K562 (cell line): ENCODE measurements around the gene FAM53B. TPM values are rescaled to one million over a fixed set of nuclear protein-coding genes. Genes with fewer than 3 reads are reported as not detected.
A peak's percentile ranks its signal among the peaks of the same experiment; 100 is the strongest.

ENCODE experiments used
- ATF7 ChIP-seq: fragments of 450-650 bp; IDR thresholded peaks from 2 replicates; pipeline ENCODE4 v1.7.1; 2014; ENCODE audit warnings: mild to moderate bottlenecking, moderate library complexity
- CREM ChIP-seq: IDR thresholded peaks from 2 replicates; pipeline ENCODE4 v1.6.1; 2014; ENCODE audit warnings: antibody characterized with exemption, low read depth
- ERF ChIP-seq: fragments of 450-650 bp; formaldehyde crosslinking; IDR thresholded peaks from 2 replicates; pipeline ENCODE4 v1.4.0; 2020; ENCODE audit warnings: mild to moderate bottlenecking, mixed read lengths
- ESRRA ChIP-seq: fragments of 450-650 bp; IDR thresholded peaks from 2 replicates; pipeline ENCODE4 v1.6.1; 2014; ENCODE audit warnings: low read depth, mild to moderate bottlenecking, moderate library complexity, borderline replicate concordance
- TSC22D4 ChIP-seq: fragments of 450-650 bp; IDR thresholded peaks from 2 replicates; pipeline ENCODE4 v1.6.1; 2016; ENCODE audit warnings: missing genetic modification characterization, missing biosample characterization, control low read depth
- ZNF785 ChIP-seq: fragments of 250-450 bp; sonication (Bioruptor Pico); IDR thresholded peaks from 2 replicates; pipeline ENCODE4 v1.4.0; 2020; ENCODE audit warnings: mild to moderate bottlenecking
- polyA plus RNA-seq, 8 experiments: library from polyadenylated mRNA; depleted of rRNA in 4 of 8; stranded (reverse) in 5 of 8; unstranded in 3 of 8; fragments of >200 nt; fragmentation: Nextera tagmentation in 2 of 8; fragmentation: Illumina TruSeq in 1 of 8; extraction: Ambion mirVana in 2 of 8; extraction: Trizol in 1 of 8; gene quantifications; 2 replicates each; pipeline versions ENCODE4 v1.2.1 to v1.2.3, GENCODE V29; 2011 to 2014; ENCODE audit warnings: inconsistent platforms in 1 of 8, missing spikeins in 1 of 8
- total RNA-seq, 7 experiments: library from RNA; depleted of rRNA in 6 of 7; stranded (reverse); fragments of >200 nt in 6 of 7; fragmentation: Illumina TruSeq in 2 of 7; extraction: Trizol in 2 of 7; gene quantifications; 2 replicates each; pipeline versions ENCODE4 v1.2.1 to v1.2.3, GENCODE V29; 2011 to 2021; ENCODE audit warnings: low replicate concordance in 1 of 7
- TF ChIP-seq, protein P1 (sequence below): sonication (generic); formaldehyde crosslinking; IDR thresholded peaks from 2 replicates; pipeline ENCODE4 v1.8.0; 2022; ENCODE audit warnings: missing genetic modification reagents, mild to moderate bottlenecking, borderline replicate concordance
- TF ChIP-seq, protein P2 (sequence below): sonication (generic); formaldehyde crosslinking; IDR thresholded peaks from 2 replicates; pipeline ENCODE4 v1.8.1; 2022; ENCODE audit warnings: missing genetic modification reagents
- TF ChIP-seq, protein P3 (sequence below), 2 experiments: fragments of 450-650 bp; IDR thresholded peaks; 2 replicates each; pipeline ENCODE4 v1.6.1; 2016; ENCODE audit warnings: mild to moderate bottlenecking in 2 of 2, borderline replicate concordance in 1 of 2, low read depth in 1 of 2, moderate library complexity in 1 of 2
- TF ChIP-seq, protein P4 (sequence below): fragments of 450-650 bp; IDR thresholded peaks from 2 replicates; pipeline ENCODE4 v1.6.1; 2018; ENCODE audit warnings: mild to moderate bottlenecking, low read depth; ENCODE audit not compliant: partially characterized antibody

Gene FAM53B
- total and polyA plus RNA-seq, 9 of the 15 experiments (the other 6 are each of a cell fraction or from before 2014, with no cell fraction given): 0.03 to 16.5 (median 5.0) TPM

DNA sequence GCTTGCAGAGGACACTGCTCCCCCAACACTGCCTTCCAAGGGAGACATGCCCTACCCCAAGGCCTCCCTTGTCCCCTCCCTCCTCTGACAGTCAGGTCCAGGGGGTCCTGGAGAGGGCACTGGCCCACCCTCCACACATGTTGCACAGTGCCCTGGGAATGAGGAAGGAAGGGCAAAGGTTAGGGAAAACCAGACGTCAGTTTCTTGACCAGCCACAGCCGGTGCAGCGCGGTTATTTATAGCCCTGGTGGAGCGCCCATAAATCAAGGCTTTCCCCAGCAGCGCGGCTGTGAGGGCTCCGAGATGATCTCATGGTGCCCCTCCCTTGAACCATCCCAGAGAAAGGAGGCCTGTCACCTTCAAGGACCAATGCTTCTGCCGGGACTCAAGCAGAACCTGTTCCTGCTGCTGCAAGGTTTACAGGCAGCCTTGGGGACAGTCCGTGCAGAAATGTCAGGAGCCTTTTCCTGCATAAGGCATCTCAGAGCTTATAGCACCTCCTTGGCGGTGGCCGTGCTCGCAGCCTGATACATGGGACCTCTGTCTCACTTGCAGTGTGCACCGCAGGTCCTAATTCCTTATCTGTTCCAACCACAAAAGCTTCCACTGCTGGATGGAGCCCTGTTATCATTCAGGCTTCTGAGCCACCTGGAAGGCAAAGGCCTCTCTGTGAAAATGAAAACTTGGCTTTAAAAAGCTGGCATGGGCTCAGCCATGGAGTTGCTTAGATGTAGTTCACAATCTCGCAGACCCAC, 155.3 kb downstream of the FAM53B start (continued):
- TF ChIP-seq ESRRA (peak; percentile 55; the same call in 1 of the 2 replicates), ATF7 (peak; percentile 91), ERF (CRISPR knock-in tag) (no peak), CREM (no peak), TSC22D4 (no peak), ZNF785 (CRISPR knock-in tag) (no peak)
- TF ChIP-seq, protein P1, sequence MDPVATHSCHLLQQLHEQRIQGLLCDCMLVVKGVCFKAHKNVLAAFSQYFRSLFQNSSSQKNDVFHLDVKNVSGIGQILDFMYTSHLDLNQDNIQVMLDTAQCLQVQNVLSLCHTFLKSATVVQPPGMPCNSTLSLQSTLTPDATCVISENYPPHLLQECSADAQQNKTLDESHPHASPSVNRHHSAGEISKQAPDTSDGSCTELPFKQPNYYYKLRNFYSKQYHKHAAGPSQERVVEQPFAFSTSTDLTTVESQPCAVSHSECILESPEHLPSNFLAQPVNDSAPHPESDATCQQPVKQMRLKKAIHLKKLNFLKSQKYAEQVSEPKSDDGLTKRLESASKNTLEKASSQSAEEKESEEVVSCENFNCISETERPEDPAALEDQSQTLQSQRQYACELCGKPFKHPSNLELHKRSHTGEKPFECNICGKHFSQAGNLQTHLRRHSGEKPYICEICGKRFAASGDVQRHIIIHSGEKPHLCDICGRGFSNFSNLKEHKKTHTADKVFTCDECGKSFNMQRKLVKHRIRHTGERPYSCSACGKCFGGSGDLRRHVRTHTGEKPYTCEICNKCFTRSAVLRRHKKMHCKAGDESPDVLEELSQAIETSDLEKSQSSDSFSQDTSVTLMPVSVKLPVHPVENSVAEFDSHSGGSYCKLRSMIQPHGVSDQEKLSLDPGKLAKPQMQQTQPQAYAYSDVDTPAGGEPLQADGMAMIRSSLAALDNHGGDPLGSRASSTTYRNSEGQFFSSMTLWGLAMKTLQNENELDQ (CRISPR knock-in tag): no peak
- TF ChIP-seq, protein P2, sequence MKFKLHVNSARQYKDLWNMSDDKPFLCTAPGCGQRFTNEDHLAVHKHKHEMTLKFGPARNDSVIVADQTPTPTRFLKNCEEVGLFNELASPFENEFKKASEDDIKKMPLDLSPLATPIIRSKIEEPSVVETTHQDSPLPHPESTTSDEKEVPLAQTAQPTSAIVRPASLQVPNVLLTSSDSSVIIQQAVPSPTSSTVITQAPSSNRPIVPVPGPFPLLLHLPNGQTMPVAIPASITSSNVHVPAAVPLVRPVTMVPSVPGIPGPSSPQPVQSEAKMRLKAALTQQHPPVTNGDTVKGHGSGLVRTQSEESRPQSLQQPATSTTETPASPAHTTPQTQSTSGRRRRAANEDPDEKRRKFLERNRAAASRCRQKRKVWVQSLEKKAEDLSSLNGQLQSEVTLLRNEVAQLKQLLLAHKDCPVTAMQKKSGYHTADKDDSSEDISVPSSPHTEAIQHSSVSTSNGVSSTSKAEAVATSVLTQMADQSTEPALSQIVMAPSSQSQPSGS (CRISPR knock-in tag): no peak; the same call in 1 of the 2 replicates
- TF ChIP-seq, protein P3, sequence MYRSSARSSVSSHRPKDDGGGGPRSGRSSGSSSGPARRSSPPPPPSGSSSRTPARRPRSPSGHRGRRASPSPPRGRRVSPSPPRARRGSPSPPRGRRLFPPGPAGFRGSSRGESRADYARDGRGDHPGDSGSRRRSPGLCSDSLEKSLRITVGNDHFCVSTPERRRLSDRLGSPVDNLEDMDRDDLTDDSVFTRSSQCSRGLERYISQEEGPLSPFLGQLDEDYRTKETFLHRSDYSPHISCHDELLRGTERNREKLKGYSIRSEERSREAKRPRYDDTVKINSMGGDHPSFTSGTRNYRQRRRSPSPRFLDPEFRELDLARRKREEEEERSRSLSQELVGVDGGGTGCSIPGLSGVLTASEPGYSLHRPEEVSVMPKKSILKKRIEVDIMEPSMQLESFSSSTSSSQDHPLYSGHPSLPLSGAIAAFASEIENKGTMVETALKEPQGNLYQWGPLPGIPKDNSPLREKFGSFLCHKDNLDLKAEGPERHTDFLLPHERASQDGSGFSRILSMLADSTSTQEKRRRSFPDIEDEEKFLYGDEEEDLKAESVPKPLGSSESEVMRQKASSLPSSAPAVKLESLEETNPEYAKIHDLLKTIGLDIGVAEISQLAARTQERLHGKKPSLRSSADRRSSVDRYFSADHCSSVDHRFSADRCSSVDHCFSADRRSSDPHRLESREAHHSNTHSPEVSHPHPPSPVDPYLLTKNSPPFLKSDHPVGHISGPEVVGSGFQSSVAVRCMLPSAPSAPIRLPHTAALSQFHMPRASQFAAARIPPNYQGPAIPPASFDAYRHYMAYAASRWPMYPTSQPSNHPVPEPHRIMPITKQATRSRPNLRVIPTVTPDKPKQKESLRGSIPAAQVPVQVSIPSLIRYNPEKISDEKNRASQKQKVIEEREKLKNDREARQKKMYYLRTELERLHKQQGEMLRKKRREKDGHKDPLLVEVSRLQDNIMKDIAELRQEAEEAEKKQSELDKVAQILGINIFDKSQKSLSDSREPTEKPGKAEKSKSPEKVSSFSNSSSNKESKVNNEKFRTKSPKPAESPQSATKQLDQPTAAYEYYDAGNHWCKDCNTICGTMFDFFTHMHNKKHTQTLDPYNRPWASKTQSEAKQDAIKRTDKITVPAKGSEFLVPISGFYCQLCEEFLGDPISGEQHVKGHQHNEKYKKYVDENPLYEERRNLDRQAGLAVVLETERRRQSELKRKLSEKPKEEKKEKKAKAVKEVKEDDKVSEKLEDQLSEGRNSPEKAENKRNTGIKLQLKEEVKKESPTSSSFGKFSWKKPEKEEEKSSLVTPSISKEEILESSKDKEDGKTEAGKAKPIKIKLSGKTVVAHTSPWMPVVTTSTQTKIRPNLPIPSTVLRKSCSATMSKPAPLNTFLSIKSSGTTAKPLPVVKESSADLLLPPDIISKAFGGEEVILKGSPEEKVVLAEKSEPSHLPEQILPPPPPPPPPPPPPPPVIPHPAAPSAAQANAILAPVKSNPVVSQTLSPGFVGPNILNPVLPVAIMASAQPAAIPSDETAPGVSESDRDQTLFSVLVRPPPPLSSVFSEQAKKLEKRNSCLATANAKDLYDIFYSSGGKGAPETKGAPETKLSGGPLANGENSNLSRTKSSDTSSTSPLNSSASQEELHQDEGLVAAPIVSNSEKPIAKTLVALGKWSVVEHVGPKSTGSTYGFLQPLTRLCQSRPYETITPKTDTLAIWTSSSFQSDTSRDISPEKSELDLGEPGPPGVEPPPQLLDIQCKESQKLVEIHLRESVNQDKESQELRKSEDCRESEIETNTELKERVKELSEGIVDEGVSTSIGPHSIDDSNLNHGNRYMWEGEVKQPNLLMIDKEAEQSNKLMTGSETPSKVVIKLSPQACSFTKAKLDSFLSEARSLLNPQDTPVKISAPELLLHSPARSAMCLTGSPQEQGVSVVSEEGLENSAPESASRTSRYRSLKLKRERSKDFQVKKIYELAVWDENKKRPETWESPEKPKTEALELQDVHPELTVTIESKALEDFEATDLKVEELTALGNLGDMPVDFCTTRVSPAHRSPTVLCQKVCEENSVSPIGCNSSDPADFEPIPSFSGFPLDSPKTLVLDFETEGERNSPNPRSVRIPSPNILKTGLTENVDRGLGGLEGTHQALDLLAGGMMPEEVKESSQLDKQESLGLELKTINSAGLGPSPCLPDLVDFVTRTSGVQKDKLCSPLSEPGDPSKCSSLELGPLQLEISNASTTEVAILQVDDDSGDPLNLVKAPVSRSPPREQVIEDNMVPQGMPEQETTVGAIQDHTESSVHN (IDR thresholded peaks at IDR 0.05; ENCODE audit: borderline replicate concordance in 1 of 2, low read depth in 1 of 2): no peak
- TF ChIP-seq, protein P4, sequence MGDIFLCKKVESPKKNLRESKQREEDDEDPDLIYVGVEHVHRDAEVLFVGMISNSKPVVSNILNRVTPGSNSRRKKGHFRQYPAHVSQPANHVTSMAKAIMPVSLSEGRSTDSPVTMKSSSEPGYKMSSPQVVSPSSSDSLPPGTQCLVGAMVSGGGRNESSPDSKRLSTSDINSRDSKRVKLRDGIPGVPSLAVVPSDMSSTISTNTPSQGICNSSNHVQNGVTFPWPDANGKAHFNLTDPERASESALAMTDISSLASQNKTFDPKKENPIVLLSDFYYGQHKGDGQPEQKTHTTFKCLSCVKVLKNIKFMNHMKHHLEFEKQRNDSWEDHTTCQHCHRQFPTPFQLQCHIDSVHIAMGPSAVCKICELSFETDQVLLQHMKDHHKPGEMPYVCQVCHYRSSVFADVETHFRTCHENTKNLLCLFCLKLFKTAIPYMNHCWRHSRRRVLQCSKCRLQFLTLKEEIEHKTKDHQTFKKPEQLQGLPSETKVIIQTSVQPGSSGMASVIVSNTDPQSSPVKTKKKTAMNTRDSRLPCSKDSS: no peak
